Measurements from ENCODE around the gene CILP2.

Gene CILP2

GRCh38 chr19:19584356-19584755 is 46.3 kb downstream of the CILP2 start:
- Histone ChIP-seq H3K4me3 (ENCODE audit: low read length) (no peak overlapping the region), H3K4me1 (ENCODE audit: insufficient read depth, low read length) (no peaks in the 10 kb centered on the region), H2AFZ (ENCODE audit: low read depth, low read length) (no peak overlapping the region), H3K9me3 (ENCODE audit: low read length) (no peaks in the 10 kb centered on the region), H3K36me3 (ENCODE audit: insufficient read depth, low read length) (no peaks in the 10 kb centered on the region), H3K27me3 (ENCODE audit: insufficient read depth, low read length) (no peaks in the 10 kb centered on the region)

- Histone ChIP-seq H3K27me3 (ENCODE audit: insufficient read depth, low read length) (no peaks in the 10 kb centered on the region), H2AFZ (ENCODE audit: low read depth, low read length) (no peak overlapping the region), H3K9me3 (ENCODE audit: low read length) (no peaks in the 10 kb centered on the region), H3K4me1 (ENCODE audit: insufficient read depth, low read length) (peaks cover 8% of the 10 kb centered on the region), H3K4me3 (ENCODE audit: low read length) (no peak overlapping the region), H3K36me3 (ENCODE audit: insufficient read depth, low read length) (peaks cover 7% of the 10 kb centered on the region)
These were observed 49.7 kb downstream of the CILP2 start for GRCh38 chr19:19587771-19588170.

DNA sequence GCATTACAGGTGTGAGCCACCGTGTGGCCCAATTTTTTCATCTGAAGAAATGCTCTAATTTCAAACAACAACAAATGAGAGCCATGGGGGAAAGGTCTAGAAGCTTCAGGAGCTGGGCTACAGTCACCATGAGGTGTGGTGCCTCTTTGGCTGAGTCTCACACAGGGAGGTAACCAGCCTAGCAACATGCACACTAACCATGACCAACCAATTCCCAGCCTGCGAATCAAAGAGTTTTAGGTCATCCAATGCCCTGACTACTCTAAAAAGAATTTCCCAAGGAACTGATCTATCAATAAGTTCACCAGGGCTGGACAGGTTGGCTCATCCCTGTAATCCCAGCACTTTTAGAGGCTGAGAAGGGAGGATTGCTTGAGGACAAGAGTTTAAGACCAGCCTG is 50.5 kb downstream of the CILP2 start:
- H3K9me3 ChIP-seq (ENCODE audit: low read length) = peaks cover 4% of the 10 kb centered on the region
- peaks cover 12% of the 10 kb centered on the region for H3K36me3 ChIP-seq (ENCODE audit: insufficient read depth, low read length)
- no peak overlapping the region for H2AFZ ChIP-seq (ENCODE audit: low read depth, low read length)
- H3K27me3 ChIP-seq (ENCODE audit: insufficient read depth, low read length) = no peaks in the 10 kb centered on the region
- H3K4me1 ChIP-seq (ENCODE audit: insufficient read depth, low read length) = peaks cover 8% of the 10 kb centered on the region
- no peak overlapping the region for H3K4me3 ChIP-seq (ENCODE audit: low read length)

DNA sequence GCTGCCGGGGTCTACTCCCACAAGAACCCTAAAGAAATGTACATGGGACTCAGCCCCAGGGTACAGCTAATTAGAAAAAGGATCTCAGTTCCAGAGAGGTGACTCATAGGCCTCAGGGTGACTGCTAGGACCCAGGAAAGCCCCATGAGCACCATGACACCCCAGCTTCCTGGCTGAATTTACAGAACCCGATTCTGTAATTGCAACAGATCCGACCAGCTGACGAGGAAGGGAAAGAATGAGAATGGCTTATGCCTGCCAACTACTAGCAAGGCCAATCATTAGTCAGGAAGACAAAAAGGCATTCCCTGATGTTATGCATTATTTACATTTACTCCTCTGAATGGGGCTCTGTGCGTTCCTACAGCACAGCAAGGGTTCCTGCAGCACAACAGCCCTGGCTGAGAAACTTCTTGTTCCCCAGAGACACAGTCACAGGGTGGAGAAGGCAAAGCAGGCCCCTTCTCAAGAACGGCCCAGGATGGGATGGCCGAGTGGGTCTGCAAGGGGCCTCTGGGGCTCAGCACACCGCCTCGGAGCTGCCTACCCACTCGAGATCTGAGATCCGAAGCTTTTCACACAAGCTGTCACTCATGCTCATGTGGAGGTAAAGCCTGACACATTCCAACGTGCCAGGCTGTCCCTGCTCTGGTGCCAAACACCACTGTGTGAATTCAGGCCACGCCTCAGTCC is 53.2 kb downstream of the CILP2 start:
- H3K36me3 ChIP-seq (ENCODE audit: insufficient read depth, low read length) = peaks cover 19% of the 10 kb centered on the region
- peaks cover 8% of the 10 kb centered on the region for H3K9me3 ChIP-seq (ENCODE audit: low read length)
- no peak overlapping the region for H3K4me3 ChIP-seq (ENCODE audit: low read length)
- peaks cover 8% of the 10 kb centered on the region for H3K4me1 ChIP-seq (ENCODE audit: insufficient read depth, low read length)
- H2AFZ ChIP-seq (ENCODE audit: low read depth, low read length) = no peak overlapping the region
- no peaks in the 10 kb centered on the region for H3K27me3 ChIP-seq (ENCODE audit: insufficient read depth, low read length)

DNA sequence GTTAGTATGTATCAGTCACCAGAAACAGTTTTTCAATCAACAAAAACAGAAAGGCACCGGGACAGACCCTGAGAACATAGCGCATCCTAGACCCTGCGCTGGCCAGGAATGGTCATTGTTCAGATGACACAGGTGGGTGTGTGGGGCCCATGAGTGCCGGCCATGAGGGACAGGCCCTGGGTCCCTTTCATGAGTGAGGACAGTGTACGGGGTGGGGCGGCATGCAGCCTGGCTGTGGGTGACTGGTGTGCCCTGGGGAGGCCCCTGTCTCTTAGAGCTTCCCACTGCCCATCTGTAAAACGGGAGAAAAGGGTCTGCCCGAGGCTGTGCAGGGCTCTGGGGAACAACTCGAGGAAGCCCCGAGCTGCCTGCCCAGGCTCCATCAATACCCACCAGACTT is 54.6 kb downstream of the CILP2 start:
- H3K27me3 ChIP-seq (ENCODE audit: insufficient read depth, low read length) = no peaks in the 10 kb centered on the region
- no peak overlapping the region for H3K4me3 ChIP-seq (ENCODE audit: low read length)
- peaks cover 8% of the 10 kb centered on the region for H3K4me1 ChIP-seq (ENCODE audit: insufficient read depth, low read length)
- peaks cover 8% of the 10 kb centered on the region for H3K9me3 ChIP-seq (ENCODE audit: low read length)
- peaks cover 25% of the 10 kb centered on the region for H3K36me3 ChIP-seq (ENCODE audit: insufficient read depth, low read length)
- no peak overlapping the region for H2AFZ ChIP-seq (ENCODE audit: low read depth, low read length)

DNA sequence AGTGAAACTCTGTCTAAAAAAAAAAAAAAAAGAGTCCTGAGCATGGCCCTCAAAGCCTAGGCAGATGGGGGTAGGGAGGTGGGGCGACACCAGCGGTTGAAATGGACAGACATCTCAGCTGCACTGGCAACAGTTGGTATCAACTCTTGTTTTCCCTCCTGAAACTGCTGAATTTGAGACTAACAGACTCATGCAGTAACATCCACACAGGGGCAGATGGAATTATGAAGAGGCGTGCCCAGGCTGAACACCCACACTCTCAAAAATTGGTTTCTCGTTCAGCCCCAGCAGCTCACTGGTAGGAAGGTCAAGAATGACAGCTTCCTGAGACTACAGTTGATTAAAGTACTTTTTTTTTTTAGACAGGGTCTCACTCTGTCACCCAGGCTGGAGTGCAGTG is 56.3 kb downstream of the CILP2 start:
- peaks cover 8% of the 10 kb centered on the region for H3K4me1 ChIP-seq (ENCODE audit: insufficient read depth, low read length)
- no peak overlapping the region for H3K4me3 ChIP-seq (ENCODE audit: low read length)
- H2AFZ ChIP-seq (ENCODE audit: low read depth, low read length) = no peak overlapping the region
- no peaks in the 10 kb centered on the region for H3K27me3 ChIP-seq (ENCODE audit: insufficient read depth, low read length)
- peaks cover 8% of the 10 kb centered on the region for H3K9me3 ChIP-seq (ENCODE audit: low read length)
- peaks cover 29% of the 10 kb centered on the region for H3K36me3 ChIP-seq (ENCODE audit: insufficient read depth, low read length)

DNA sequence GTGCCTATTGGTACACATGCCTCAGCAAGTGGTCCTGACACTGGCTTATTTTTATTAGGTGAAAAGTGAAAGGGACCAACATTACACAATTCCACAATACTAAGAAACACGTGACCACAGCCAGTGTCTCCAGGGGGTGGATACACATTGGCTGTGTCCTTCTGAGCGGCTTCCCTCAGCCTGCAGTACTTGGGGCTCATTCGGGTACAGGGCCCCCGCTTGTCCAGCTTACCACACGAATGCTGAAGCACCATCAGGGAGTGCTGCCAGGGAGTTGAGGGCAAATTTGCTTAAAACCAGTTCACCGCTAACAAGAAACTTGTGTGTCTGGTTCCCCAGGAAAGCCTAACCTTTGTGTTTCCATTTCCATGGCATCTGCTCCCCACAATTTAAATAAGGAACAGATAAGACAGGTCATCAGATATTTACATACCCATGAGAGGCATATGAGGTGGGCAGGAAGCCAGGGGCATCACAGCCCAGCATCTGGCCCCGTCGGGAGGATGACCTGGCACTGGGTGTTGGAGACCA is 57.2 kb downstream of the CILP2 start:
- Histone ChIP-seq H3K36me3 (ENCODE audit: insufficient read depth, low read length) (peaks cover 29% of the 10 kb centered on the region), H2AFZ (ENCODE audit: low read depth, low read length) (no peak overlapping the region), H3K9me3 (ENCODE audit: low read length) (peaks cover 8% of the 10 kb centered on the region), H3K27me3 (ENCODE audit: insufficient read depth, low read length) (no peaks in the 10 kb centered on the region), H3K4me1 (ENCODE audit: insufficient read depth, low read length) (peaks cover 8% of the 10 kb centered on the region), H3K4me3 (ENCODE audit: low read length) (no peak overlapping the region)

All from neuron (in vitro differentiated cells).